Lower leg skin (tissue), 3 donors: ENCODE results near the gene DENND2C.

Experiments
- POLR2A ChIP-seq, 2 donors: fragments of 450-650 bp; IDR thresholded peaks; one replicate each; pipeline ENCODE4 v1.6.1; 2016 to 2017; ENCODE audit warnings: antibody characterized with exemption in 2 of 2, mild to moderate bottlenecking in 1 of 2, moderate library complexity in 1 of 2
- TF ChIP-seq, protein P1 (sequence below), 3 donors: fragments of 450-650 bp; IDR thresholded peaks; one replicate each; pipeline ENCODE4 v1.5.1; 2016; ENCODE audit warnings: antibody characterized with exemption in 3 of 3, mild to moderate bottlenecking in 3 of 3, moderate library complexity in 2 of 3

DNA sequence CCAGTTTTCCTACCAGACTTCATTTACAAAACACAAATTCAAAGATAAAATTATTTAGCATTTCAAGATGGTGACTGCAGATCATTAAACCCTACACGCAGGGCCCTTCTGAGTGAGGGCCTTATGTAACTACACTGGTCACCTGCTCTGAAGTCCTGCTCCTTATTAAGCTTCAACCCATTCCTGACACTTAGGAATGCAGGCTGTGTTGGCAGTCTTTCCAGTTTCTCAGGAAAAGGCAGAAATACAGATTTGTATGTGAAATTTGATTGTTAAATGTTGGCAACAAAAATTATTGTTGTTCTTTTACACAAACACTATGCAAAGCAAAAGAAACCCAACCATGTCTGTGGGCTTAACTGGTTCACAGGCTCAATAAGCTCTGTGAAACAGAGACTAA is 62.6 kb downstream of the DENND2C start:
- TF ChIP-seq POLR2A (IDR thresholded peaks at IDR 0.05): no peak
- TF ChIP-seq, protein P1, sequence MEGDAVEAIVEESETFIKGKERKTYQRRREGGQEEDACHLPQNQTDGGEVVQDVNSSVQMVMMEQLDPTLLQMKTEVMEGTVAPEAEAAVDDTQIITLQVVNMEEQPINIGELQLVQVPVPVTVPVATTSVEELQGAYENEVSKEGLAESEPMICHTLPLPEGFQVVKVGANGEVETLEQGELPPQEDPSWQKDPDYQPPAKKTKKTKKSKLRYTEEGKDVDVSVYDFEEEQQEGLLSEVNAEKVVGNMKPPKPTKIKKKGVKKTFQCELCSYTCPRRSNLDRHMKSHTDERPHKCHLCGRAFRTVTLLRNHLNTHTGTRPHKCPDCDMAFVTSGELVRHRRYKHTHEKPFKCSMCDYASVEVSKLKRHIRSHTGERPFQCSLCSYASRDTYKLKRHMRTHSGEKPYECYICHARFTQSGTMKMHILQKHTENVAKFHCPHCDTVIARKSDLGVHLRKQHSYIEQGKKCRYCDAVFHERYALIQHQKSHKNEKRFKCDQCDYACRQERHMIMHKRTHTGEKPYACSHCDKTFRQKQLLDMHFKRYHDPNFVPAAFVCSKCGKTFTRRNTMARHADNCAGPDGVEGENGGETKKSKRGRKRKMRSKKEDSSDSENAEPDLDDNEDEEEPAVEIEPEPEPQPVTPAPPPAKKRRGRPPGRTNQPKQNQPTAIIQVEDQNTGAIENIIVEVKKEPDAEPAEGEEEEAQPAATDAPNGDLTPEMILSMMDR (IDR thresholded peaks at IDR 0.05): no peak
